Uterus (tissue), 4 donors: ENCODE results near the gene COL4A2. TPM values are rescaled to one million over a fixed set of nuclear protein-coding genes. Genes with fewer than 3 reads are reported as not detected.
A peak's percentile ranks its signal among the peaks of the same experiment; 100 is the strongest.

ENCODE experiments used
- DNase-seq, 2 donors: peaks; one replicate each; pipeline ENCODE4 v3.0.0-alpha.2; 2019 to 2020
- H3K27ac ChIP-seq, 2 donors: fragments of 200-600 bp; sonication (generic); 1 replicate in 1 of 2; 2 replicates in 1 of 2; pipeline ENCODE4 v1.5.1; 2016 to 2018
- H3K27me3 ChIP-seq, 2 donors: fragments of 200-600 bp; sonication (generic); one replicate each; pipeline ENCODE4 v1.5.1; 2018 to 2019; ENCODE audit warnings: control low read depth in 1 of 2
- H3K36me3 ChIP-seq, 2 donors: fragments of 200-600 bp; sonication (generic); one replicate each; pipeline ENCODE4 v1.5.1; 2019; ENCODE audit warnings: control low read depth in 1 of 2
- H3K4me1 ChIP-seq, 2 donors: fragments of 200-600 bp; sonication (generic); one replicate each; pipeline ENCODE4 v1.5.1; 2018 to 2019; ENCODE audit warnings: control low read depth in 1 of 2
- H3K4me3 ChIP-seq, 2 donors: fragments of 200-600 bp; sonication (generic); 1 replicate in 1 of 2; 2 replicates in 1 of 2; pipeline ENCODE4 v1.5.1; 2018 to 2019; ENCODE audit warnings: mild to moderate bottlenecking in 1 of 2
- H3K9me3 ChIP-seq, 2 donors: fragments of 200-600 bp; sonication (generic); one replicate each; pipeline ENCODE4 v1.5.1; 2019; ENCODE audit warnings: control low read depth in 1 of 2
- CTCF ChIP-seq, 4 experiments: fragments of 200-600 bp in 2 of 4; fragments of 450-650 bp in 2 of 4; sonication (generic) in 2 of 4; IDR thresholded peaks; one replicate each; pipeline ENCODE4 v1.5.1; 2016 to 2019; ENCODE audit warnings: antibody characterized with exemption in 4 of 4, mild to moderate bottlenecking in 2 of 4, moderate library complexity in 1 of 4
- POLR2A ChIP-seq, 2 donors: fragments of 450-650 bp; IDR thresholded peaks; one replicate each; pipeline ENCODE4 v1.6.1; 2016; ENCODE audit warnings: antibody characterized with exemption in 2 of 2, mild to moderate bottlenecking in 1 of 2, moderate library complexity in 1 of 2
- intact Hi-C: fragments of 100-400 bp; cut with DNase I; formaldehyde crosslinking; loops from one replicate; pipeline ENCODE4 v1.15.1; 2023; ENCODE audit warnings: low total_unique reads
- total RNA-seq, 4 donors: library from RNA; depleted of rRNA in 3 of 4; stranded (reverse); fragments of >200 nt in 3 of 4; gene quantifications; one replicate each; pipeline versions ENCODE4 v1.1.0 to v1.2.4, GENCODE V29; 2014 to 2023
- donor health status: DM: yes; HTN: yes; CAD: no.

COL4A2 gene
- total RNA-seq, 4 donors from 2014 or later = 157 to 606 (median 284) TPM

GRCh38 chr13:110407021-110407420 is 99.9 kb downstream of the COL4A2 start:
- intact Hi-C loops = no loop called here
- Histone ChIP-seq H3K27ac (peak overlapping the region; percentile 66 to 69), H3K36me3 (no peaks in the 10 kb centered on the region), H3K27me3 (no peaks in the 10 kb centered on the region), H3K4me1 (peaks cover 21 to 27% of the 10 kb centered on the region in 2 donors), H3K9me3 (no peaks in the 10 kb centered on the region), H3K4me3 (no peak overlapping the region)
- no peak for TF ChIP-seq CTCF (IDR thresholded peaks at IDR 0.05)
- no peak for TF ChIP-seq POLR2A (IDR thresholded peaks at IDR 0.05)
- DNase-seq = no peak

GRCh38 chr13:110407531-110407930 is 100.4 kb downstream of the COL4A2 start:
- Histone ChIP-seq H3K27me3 (no peaks in the 10 kb centered on the region), H3K4me3 (no peak overlapping the region), H3K27ac (peak overlapping the region; percentile 66 to 69), H3K4me1 (peaks cover 23 to 29% of the 10 kb centered on the region in 2 donors), H3K9me3 (no peaks in the 10 kb centered on the region), H3K36me3 (no peaks in the 10 kb centered on the region)
- TF ChIP-seq CTCF (IDR thresholded peaks at IDR 0.05) (no peak), POLR2A (IDR thresholded peaks at IDR 0.05) (no peak)
- no peak for DNase-seq
- intact Hi-C loops = no loop called here

GRCh38 chr13:110408286-110408685 is 101.2 kb downstream of the COL4A2 start:
- peak overlapping the region; percentile 66 to 69 for H3K27ac ChIP-seq
- TF ChIP-seq POLR2A (IDR thresholded peaks at IDR 0.05) = no peak
- TF ChIP-seq CTCF (IDR thresholded peaks at IDR 0.05) = no peak
- H3K4me1 ChIP-seq = peaks cover 29 to 36% of the 10 kb centered on the region in 2 donors
- intact Hi-C loops = no loop called here
- no peaks in the 10 kb centered on the region for H3K27me3 ChIP-seq
- no peak overlapping the region for H3K4me3 ChIP-seq
- H3K9me3 ChIP-seq = no peaks in the 10 kb centered on the region
- DNase-seq = no peak
- no peaks in the 10 kb centered on the region for H3K36me3 ChIP-seq

GRCh38 chr13:110409581-110409992 is 102.5 kb downstream of the COL4A2 start:
- peak in 1 of 2 donors; percentile 65 for DNase-seq
- H3K9me3 ChIP-seq = no peaks in the 10 kb centered on the region
- H3K4me1 ChIP-seq = peaks cover 29 to 38% of the 10 kb centered on the region in 2 donors
- no peaks in the 10 kb centered on the region for H3K36me3 ChIP-seq
- intact Hi-C loops = no loop called here
- H3K27ac ChIP-seq = peak overlapping the region; percentile 92 to 97
- no peak for TF ChIP-seq POLR2A (IDR thresholded peaks at IDR 0.05)
- no peak for TF ChIP-seq CTCF (IDR thresholded peaks at IDR 0.05)
- H3K27me3 ChIP-seq = no peaks in the 10 kb centered on the region
- no peak overlapping the region for H3K4me3 ChIP-seq

GRCh38 chr13:110410000-110410399 is 102.9 kb downstream of the COL4A2 start:
- H3K9me3 ChIP-seq = no peaks in the 10 kb centered on the region
- H3K27me3 ChIP-seq = no peaks in the 10 kb centered on the region
- intact Hi-C loops = loop anchor here (5.0 to 10.0 kb wide), 2 partner anchors 103 to 185 kb away; partner anchors contain the start of genes COL4A1 and COL4A2
- peaks cover 29 to 38% of the 10 kb centered on the region in 2 donors for H3K4me1 ChIP-seq
- H3K27ac ChIP-seq = peak overlapping the region; percentile 92 to 97
- no peak overlapping the region for H3K4me3 ChIP-seq
- TF ChIP-seq POLR2A (IDR thresholded peaks at IDR 0.05) (no peak), CTCF (IDR thresholded peaks at IDR 0.05) (no peak)
- DNase-seq = no peak
- H3K36me3 ChIP-seq = no peaks in the 10 kb centered on the region
